LNCaP clone FGC (cell line): ENCODE data around the gene FABP7.

Experiments
- DNase-seq: peaks from one replicate; pipeline ENCODE4 v3.0.0-alpha.2; 2011; ENCODE audit warnings: low read depth
- H3K4me3 ChIP-seq: 2 replicates; pipeline ENCODE4 v1.5.1; 2011; ENCODE audit warnings: mild to moderate bottlenecking, low read depth, low read length, control low read depth
- CTCF ChIP-seq: IDR thresholded peaks from 2 replicates; pipeline ENCODE4 v1.5.1; 2012; ENCODE audit warnings: mild to moderate bottlenecking; ENCODE audit not compliant: control insufficient read depth, insufficient read depth; ENCODE audit errors: extremely low read depth

FABP7 gene

GRCh38 chr6:122801397-122801796 is 21.9 kb downstream of the FABP7 start:
- no peak for DNase-seq
- no peak for TF ChIP-seq CTCF
- no peak overlapping the region for H3K4me3 ChIP-seq

- no peak overlapping the region for H3K4me3 ChIP-seq
- DNase-seq, result peak; percentile 96
- no peak for TF ChIP-seq CTCF
Measured at GRCh38 chr6:122803171-122803661, 23.7 kb downstream of the FABP7 start.

- H3K4me3 ChIP-seq, result no peak overlapping the region
- no peak for TF ChIP-seq CTCF
- no peak for DNase-seq
Measured at GRCh38 chr6:122804962-122805485, 25.5 kb downstream of the FABP7 start.

GRCh38 chr6:122806291-122806690 is 26.8 kb downstream of the FABP7 start:
- TF ChIP-seq CTCF, result no peak
- DNase-seq, result no peak
- no peak overlapping the region for H3K4me3 ChIP-seq

- TF ChIP-seq CTCF, result no peak
- H3K4me3 ChIP-seq, result no peak overlapping the region
- peak; percentile 25 for DNase-seq
Measured at GRCh38 chr6:122808121-122808885, 28.8 kb downstream of the FABP7 start.

- no peak for DNase-seq
- H3K4me3 ChIP-seq, result no peak overlapping the region
- TF ChIP-seq CTCF, result no peak
Measured at GRCh38 chr6:122809001-122809400, 29.5 kb downstream of the FABP7 start.

- TF ChIP-seq CTCF, result no peak
- no peak overlapping the region for H3K4me3 ChIP-seq
- no peak for DNase-seq
Measured at GRCh38 chr6:122809691-122810090, 30.2 kb downstream of the FABP7 start.
